ENCODE data around the gene APOBEC3G. TPM values are rescaled to one million over a fixed set of nuclear protein-coding genes. Genes with fewer than 3 reads are reported as not detected.

The APOBEC3G gene
- total RNA-seq, 1 donor from 2014 or later, result 19.2 TPM

DNA sequence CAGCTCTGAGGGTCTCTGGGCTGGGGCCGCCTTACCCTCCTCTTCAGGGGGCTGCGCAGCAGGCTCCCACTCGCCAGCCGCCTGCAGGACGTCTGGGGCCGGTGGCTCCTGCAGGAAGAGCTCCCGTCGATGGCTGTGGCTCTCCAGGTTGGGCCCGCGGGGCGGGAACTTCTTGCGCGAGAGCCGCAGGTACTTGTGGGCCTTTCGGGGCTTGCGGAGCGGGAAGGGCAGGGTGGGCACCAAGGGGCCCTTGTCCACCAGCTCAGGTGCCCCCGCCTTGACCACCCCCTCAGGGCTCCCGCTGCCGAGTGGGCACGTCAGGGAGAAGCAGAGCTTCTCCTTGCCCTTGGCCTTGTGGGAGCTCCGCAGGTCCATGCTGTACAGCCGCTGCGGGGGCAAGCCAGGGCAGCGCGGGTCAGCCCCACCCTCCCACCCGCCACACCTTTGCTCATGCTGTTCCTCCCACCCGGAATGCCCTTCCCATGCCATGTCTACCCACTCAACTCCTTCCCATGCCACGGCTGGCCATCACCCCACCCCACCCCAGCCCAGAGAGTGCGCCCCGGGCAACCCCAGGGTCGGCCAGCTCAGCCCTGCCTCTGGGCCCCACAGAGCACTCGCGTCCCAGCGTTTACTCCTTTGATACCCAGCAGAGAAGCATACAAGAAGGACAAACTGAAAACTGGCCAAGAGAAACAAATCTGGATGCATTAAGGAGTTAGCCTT is 57.5 kb downstream of the APOBEC3G start:
- no peak for ATAC-seq
- intact Hi-C loops (cut with DNase I), result no loop called here

DNA sequence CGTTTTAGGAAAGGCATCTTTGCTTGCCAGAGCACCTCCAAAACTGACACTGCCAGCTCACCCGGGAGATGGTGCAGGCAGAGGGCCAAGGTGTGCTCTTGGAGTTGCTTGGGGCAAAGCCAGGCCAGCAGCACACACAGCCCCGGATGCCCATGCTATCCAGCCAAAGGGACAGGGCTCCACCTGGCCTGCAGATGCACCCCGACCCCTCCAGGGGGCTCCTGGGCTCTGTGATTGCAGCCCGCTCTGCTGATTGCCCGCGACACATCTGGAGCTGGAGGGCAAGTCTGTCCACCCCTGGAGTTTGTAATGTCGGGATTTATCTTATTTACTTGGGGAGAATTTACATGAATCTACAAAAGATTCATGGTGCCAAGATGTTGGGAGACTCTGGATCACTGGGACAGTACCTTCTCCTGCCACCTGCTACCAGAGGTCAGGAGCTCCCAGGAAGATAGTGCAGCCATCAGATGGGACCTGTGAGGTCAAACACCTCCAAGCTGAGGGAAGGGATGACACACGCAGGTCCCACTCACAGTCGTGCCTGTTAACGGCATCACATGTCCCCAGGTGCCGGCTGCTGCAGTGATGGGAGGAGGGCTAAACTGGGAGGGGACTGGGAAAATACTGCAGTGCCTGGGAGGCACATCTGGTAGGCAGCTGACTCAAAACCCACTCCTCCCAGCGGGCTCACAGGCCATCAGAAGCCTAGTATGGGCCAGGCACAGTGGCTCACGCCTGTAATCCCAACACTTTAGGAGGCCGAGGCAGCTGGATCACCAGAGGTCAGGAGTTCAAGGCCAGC is 58.2 kb downstream of the APOBEC3G start:
- DNase-seq (no peak), ATAC-seq (peak in 1 of 2 donors; percentile 39)
- Histone ChIP-seq H3K9me3 (no peaks in the 10 kb centered on the region), H3K27ac (no peak overlapping the region), H3K4me3 (no peak overlapping the region), H3K36me3 (peaks cover 51% of the 10 kb centered on the region), H3K4me1 (peaks cover 16% of the 10 kb centered on the region), H3K27me3 (ENCODE audit: low read depth) (no peaks in the 10 kb centered on the region)
- intact Hi-C loops (cut with DNase I), result no loop called here
- TF ChIP-seq, protein P1, sequence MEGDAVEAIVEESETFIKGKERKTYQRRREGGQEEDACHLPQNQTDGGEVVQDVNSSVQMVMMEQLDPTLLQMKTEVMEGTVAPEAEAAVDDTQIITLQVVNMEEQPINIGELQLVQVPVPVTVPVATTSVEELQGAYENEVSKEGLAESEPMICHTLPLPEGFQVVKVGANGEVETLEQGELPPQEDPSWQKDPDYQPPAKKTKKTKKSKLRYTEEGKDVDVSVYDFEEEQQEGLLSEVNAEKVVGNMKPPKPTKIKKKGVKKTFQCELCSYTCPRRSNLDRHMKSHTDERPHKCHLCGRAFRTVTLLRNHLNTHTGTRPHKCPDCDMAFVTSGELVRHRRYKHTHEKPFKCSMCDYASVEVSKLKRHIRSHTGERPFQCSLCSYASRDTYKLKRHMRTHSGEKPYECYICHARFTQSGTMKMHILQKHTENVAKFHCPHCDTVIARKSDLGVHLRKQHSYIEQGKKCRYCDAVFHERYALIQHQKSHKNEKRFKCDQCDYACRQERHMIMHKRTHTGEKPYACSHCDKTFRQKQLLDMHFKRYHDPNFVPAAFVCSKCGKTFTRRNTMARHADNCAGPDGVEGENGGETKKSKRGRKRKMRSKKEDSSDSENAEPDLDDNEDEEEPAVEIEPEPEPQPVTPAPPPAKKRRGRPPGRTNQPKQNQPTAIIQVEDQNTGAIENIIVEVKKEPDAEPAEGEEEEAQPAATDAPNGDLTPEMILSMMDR (IDR thresholded peaks at IDR 0.05), result peak; percentile 40

More for the DNA sequence above, 57.5 kb downstream of the APOBEC3G start:
- peaks cover 16% of the 10 kb centered on the region for H3K4me1 ChIP-seq
- H3K27ac ChIP-seq, result no peak overlapping the region
- no peak overlapping the region for H3K4me3 ChIP-seq
- no peaks in the 10 kb centered on the region for H3K9me3 ChIP-seq
- no peaks in the 10 kb centered on the region for H3K27me3 ChIP-seq (ENCODE audit: low read depth)
- TF ChIP-seq, protein P1 (IDR thresholded peaks at IDR 0.05), result no peak
- H3K36me3 ChIP-seq, result peaks cover 58% of the 10 kb centered on the region
- no peak for DNase-seq

DNA sequence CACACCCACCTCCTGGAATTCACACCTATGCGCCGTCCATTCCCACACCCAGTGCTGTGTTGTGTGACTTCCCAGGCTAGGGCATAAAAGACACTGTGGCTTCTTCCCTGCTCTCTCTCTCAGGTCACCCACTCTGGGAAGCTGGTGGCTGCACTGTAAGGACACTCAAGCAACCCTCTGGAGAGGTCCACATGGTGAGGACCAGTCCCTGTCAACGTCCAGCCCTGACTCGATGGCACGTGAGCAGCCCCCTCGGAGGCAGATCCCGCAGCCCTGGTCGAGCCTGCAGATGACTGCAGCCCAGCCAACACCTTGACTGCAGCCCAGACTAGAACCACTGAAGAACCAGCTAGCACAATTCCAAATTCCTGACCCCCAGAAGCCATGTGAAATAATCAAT is 59.2 kb downstream of the APOBEC3G start:
- no peak for DNase-seq

More for the DNA sequence above, 59.2 kb downstream of the APOBEC3G start:
- peaks cover 49% of the 10 kb centered on the region for H3K36me3 ChIP-seq
- H3K4me3 ChIP-seq, result no peak overlapping the region
- H3K27ac ChIP-seq, result no peak overlapping the region
- no peaks in the 10 kb centered on the region for H3K27me3 ChIP-seq (ENCODE audit: low read depth)
- intact Hi-C loops (cut with DNase I), result no loop called here
- H3K9me3 ChIP-seq, result no peaks in the 10 kb centered on the region
- TF ChIP-seq, protein P1 (IDR thresholded peaks at IDR 0.05), result no peak
- ATAC-seq, result no peak
- peaks cover 9% of the 10 kb centered on the region for H3K4me1 ChIP-seq

Other genes starting within 250 kb of the APOBEC3G start
- 5.1 TPM for gene NPTXR, start 233.2 kb upstream of the APOBEC3G start, total RNA-seq
- 54.7 TPM for gene CBX6, start 205.1 kb upstream of the APOBEC3G start, total RNA-seq
- gene APOBEC3A, start 119.7 kb upstream of the APOBEC3G start, total RNA-seq, result 14.2 TPM
- gene APOBEC3B, start 94.9 kb upstream of the APOBEC3G start, total RNA-seq, result 1.0 TPM
- 27.8 TPM for gene APOBEC3C, start 63.0 kb upstream of the APOBEC3G start, total RNA-seq
- gene APOBEC3D, start 56.1 kb upstream of the APOBEC3G start, total RNA-seq, result 3.0 TPM
- gene APOBEC3F, start 36.4 kb upstream of the APOBEC3G start, total RNA-seq, result 9.5 TPM
- gene APOBEC3H, start 20.0 kb downstream of the APOBEC3G start, total RNA-seq, result 1.9 TPM
- 51.1 TPM for gene CBX7, start 75.4 kb downstream of the APOBEC3G start, total RNA-seq
- 30.5 TPM for gene PDGFB, start 167.7 kb downstream of the APOBEC3G start, total RNA-seq
- 1,467 TPM for gene RPL3, start 242.3 kb downstream of the APOBEC3G start, total RNA-seq

Data from lower lobe of right lung (tissue), 2 donors.